GM12873 (cell line): ENCODE data around the gene FRMD5.

Experiments
- TF ChIP-seq, protein P1 (sequence below): IDR thresholded peaks from 2 replicates; pipeline ENCODE4 v1.5.1; 2012; ENCODE audit warnings: low read depth, mild to moderate bottlenecking, moderate library complexity, low read length, control low read depth; ENCODE audit not compliant: insufficient read depth; ENCODE audit errors: missing control alignments

Gene FRMD5

DNA sequence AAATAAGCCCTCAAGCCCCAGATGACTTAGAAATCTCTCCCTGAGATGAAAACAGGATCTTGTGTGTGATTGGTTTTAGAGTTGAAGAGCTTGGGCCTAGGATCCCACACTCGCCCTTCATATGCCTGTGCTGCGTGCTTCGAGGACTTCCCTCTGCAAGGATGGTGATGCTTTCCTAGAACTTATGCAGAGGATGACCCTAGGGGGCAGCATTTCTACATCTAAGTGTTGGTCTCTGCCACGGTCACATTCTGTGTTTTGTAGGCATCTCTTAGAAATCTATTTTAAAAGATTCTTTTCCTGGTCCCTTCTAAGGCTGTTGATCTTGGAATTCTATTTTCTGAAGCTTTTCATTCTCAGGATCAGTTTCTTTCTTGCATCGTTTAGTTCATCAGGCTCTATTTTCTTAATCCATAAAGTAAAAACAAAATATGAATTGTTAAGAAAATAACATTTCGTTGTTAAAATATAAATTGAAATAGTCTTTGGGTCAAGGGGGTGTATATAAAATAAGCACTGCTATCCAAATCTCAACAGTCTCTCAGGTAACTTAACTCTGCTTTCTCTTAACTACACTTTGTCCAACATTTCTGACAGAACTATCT, 322.6 kb downstream of the FRMD5 start:
- TF ChIP-seq, protein P1, sequence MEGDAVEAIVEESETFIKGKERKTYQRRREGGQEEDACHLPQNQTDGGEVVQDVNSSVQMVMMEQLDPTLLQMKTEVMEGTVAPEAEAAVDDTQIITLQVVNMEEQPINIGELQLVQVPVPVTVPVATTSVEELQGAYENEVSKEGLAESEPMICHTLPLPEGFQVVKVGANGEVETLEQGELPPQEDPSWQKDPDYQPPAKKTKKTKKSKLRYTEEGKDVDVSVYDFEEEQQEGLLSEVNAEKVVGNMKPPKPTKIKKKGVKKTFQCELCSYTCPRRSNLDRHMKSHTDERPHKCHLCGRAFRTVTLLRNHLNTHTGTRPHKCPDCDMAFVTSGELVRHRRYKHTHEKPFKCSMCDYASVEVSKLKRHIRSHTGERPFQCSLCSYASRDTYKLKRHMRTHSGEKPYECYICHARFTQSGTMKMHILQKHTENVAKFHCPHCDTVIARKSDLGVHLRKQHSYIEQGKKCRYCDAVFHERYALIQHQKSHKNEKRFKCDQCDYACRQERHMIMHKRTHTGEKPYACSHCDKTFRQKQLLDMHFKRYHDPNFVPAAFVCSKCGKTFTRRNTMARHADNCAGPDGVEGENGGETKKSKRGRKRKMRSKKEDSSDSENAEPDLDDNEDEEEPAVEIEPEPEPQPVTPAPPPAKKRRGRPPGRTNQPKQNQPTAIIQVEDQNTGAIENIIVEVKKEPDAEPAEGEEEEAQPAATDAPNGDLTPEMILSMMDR: peak; percentile 55

DNA sequence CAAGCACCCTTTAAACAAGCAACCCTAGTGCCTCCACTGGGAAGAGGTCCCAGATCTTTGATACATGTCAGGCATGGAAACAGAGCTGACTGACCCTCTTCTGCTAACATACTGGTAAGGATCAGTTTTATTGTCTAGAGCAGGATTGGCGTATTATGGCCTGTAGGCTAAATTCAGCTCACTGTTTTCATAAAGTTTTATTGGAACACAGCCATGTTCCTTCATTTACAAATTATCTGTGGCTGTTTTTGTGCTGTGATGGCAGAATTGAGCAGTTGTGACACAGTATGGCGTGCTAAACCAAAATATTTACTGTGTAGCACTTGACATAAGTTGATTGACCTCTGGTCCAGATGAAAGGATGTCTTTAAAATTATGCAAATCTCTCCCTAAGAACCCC, 323.2 kb downstream of the FRMD5 start:
- TF ChIP-seq, protein P1: no peak

DNA sequence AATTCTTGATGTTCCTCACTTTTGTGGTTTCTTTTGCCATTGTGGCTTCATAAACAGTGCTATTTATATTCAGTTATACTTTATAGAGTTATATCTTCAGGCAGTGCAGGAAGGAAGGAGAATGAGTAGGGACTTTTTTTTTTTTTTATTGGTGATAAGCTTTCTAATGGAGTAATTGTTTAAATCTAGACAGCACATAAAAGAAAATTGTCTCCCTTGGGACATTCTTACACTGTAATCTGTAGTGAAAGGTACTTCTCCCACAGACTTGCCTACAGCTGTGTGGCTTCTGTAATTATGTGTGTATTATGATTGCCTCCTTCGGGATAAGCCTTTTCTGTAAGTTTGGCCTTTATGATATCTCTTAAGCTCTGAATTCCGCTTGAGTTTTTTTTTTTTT, 326.7 kb downstream of the FRMD5 start:
- TF ChIP-seq, protein P1: no peak

DNA sequence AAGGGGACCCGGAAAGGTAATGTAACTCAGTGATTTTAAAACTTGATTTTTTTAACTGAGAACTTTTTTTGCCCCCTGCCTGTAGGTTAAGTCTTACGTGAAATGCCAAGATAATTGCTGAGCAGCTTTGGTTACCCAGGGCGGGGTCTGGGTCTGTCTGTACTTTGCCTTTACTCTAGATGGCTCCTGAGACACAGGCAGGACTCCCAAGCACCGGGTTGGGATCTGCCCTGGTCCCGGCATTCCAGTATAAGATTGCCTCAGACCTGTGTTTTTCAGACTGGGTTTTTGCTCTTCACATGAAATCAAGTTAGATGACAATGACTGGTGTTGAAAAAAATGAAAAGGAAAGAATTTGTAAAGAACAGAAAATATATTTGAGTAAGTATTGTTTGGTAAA, 328.0 kb downstream of the FRMD5 start:
- TF ChIP-seq, protein P1: no peak

DNA sequence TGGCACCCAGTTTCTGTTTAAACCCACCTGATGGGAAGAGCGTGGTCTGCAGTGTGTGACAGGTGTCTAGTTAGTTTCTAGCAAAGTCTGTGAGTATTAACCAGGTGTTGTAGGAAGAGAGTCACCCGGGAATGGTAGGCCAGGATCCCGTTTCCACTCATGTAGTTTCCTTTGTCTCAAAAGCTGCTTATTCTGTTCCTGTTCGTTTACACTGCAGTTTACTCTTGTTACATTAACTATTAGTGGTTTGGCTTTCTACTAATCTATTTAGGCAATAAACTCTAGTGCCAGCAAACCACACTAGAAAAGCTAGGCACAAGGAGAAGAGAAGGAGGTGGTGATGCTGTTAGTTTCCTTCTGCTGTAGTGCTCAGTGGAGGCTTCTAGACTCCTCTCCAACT, 335.5 kb downstream of the FRMD5 start:
- TF ChIP-seq, protein P1: no peak

DNA sequence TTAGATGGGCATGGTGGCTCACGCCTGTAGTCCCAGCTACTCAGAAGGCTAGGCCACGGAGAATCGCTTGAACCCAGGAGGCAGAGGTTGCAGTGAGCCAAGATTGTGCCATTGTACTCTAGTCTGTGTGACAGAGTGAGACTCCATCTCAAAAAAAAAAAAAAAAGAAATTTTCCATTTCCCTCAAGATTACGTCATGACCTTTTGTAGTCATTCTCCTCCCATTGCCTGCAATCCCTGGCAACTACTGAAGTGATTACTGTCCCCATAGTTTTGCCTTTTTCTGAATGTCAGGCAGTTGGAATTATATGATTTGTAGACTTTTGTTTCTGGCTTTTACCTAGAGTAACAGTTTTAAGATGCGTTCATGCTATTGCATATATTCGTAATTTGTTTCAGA, 340.3 kb downstream of the FRMD5 start:
- TF ChIP-seq, protein P1: no peak

DNA sequence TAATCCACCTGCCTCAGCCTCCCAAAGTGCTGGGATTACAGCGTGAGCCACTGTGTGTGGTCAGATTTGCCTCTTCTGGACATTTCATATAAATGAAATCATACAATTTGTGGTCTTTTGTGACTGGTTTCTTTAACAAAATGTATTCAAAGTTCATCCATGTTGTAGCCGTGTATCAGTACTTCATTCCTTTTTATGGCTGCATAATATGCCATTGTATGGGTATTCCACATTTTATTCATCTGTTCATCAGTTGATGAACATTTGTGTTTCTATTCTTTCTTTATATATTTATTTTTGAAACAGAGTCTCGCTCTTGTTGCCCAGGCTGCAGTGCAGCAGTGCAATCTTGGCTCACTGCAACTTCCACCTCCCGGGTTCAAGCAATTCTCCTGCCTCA, 342.5 kb downstream of the FRMD5 start:
- TF ChIP-seq, protein P1: no peak

DNA sequence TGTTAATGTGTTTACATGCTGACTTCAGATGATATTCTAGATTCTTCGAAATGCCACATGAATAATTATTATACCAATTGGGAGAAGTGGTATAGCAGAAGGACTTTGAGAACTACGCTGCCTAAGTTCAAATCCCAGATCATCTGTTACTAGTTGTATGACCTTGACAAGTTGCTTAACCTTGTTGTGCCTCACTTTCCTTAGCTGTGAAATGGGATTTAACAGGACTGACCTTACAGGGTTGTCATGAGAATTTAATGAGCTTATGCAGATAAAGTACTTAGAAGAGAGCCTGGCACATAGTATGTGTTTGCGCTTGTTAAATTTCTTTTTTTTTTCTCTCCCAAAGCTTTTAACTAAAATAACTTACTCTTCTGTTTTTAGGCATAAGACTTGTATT, 343.8 kb downstream of the FRMD5 start:
- TF ChIP-seq, protein P1: no peak
